HepG2 (cell line): ENCODE measurements around the gene E2F3. TPM values are rescaled to one million over a fixed set of nuclear protein-coding genes. Genes with fewer than 3 reads are reported as not detected.

Experiments
- ATAC-seq: fragments of 200-7000 bp; cut with Tn5 transposase; 3 replicates; pipeline ENCODE4 v1.9.1; 2020; ENCODE audit warnings: mild to moderate bottlenecking, moderate library complexity
- BruUV-seq: library from RNA; stranded (reverse); fragments of 400-500 nt; replicated peaks from 2 replicates; lab custom pipeline; 2021; lab: Mats Ljungman, UMichigan
- CTCF ChIA-PET: fragments of 300-600 bp; formaldehyde crosslinking; extraction: SDS; loops from one replicate; lab custom pipeline; 2021; ENCODE audit warnings: low total read pairs, inconsistent platforms, low intra/inter-chr PET ratio; lab: Yijun Ruan, JAX
- POLR2A ChIA-PET: fragments of 350-600 bp; sonication (Branson Sonifier 250); formaldehyde crosslinking; loops from one replicate; lab custom pipeline; 2020; ENCODE audit warnings: antibody characterized with exemption, inconsistent platforms; lab: Yijun Ruan, JAX
- DNase-seq: peaks from one replicate; pipeline ENCODE4 v3.0.0-alpha.2; 2015; ENCODE audit warnings: low spot score
- FAIRE-seq: peaks from 3 replicates; lab custom pipeline; 2011; peaks lifted over from hg19 to GRCh38; lab: Jason Lieb, UNC
- H2AFZ ChIP-seq: one replicate; pipeline ENCODE4 v1.6.1; 2011; ENCODE audit warnings: low read length, inconsistent platforms
- H3K27ac ChIP-seq: fragments of 300-600 bp; 3 replicates; pipeline ENCODE4 v1.8.0; 2011; ENCODE audit warnings: mixed run types, mild to moderate bottlenecking, mixed read lengths, low read length, inconsistent platforms; ENCODE audit not compliant: insufficient read depth; ENCODE audit errors: extremely low read length
- H3K27me3 ChIP-seq, 2 experiments: fragments of 200-600 bp in 1 of 2; 2 replicates in 1 of 2; 3 replicates in 1 of 2; pipeline versions ENCODE4 v1.6.0 to v1.8.0; 2011; ENCODE audit warnings: low read length in 2 of 2, mild to moderate bottlenecking in 2 of 2, moderate library complexity in 2 of 2, inconsistent platforms in 1 of 2; ENCODE audit not compliant: insufficient read depth in 2 of 2, control insufficient read depth in 1 of 2
- H3K36me3 ChIP-seq, 2 experiments: fragments of 200-600 bp in 1 of 2; replicated peaks in 1 of 2; 2 replicates in 1 of 2; 3 replicates in 1 of 2; pipeline versions ENCODE4 v1.5.1 to v1.8.0; 2011; ENCODE audit warnings: low read length in 2 of 2, inconsistent platforms in 1 of 2; ENCODE audit not compliant: insufficient read depth in 2 of 2, control insufficient read depth in 1 of 2
- H3K4me1 ChIP-seq: 2 replicates; pipeline ENCODE4 v1.5.1; 2012; ENCODE audit warnings: low read length, inconsistent platforms; ENCODE audit not compliant: insufficient read depth
- H3K4me2 ChIP-seq: 2 replicates; pipeline ENCODE4 v1.6.0; 2011; ENCODE audit warnings: low read depth, low read length, inconsistent platforms
- H3K4me3 ChIP-seq, 3 experiments: fragments of 200-600 bp in 1 of 3; sonication (generic), shearing (Covaris generic) in 1 of 3; replicated peaks in 1 of 3; 2 replicates each; pipeline ENCODE4 v1.5.1; 2011 to 2016; ENCODE audit warnings: low read length in 3 of 3, inconsistent platforms in 2 of 3, low read depth in 2 of 3, mild to moderate bottlenecking in 2 of 3, control low read depth in 1 of 3, mixed read lengths in 1 of 3; ENCODE audit not compliant: insufficient read depth in 1 of 3
- H3K79me2 ChIP-seq: one replicate; pipeline ENCODE4 v1.6.1; 2011; ENCODE audit warnings: low read length, inconsistent platforms; ENCODE audit not compliant: insufficient read depth
- H3K9ac ChIP-seq: 2 replicates; pipeline ENCODE4 v1.6.0; 2011; ENCODE audit warnings: mild to moderate bottlenecking, low read depth, low read length, inconsistent platforms; ENCODE audit not compliant: insufficient read depth
- H3K9me3 ChIP-seq: 2 replicates; pipeline ENCODE4 v1.5.1; 2012; ENCODE audit warnings: mild to moderate bottlenecking, low read length
- H4K20me1 ChIP-seq: 2 replicates; pipeline ENCODE4 v1.6.0; 2011; ENCODE audit warnings: inconsistent platforms, mild to moderate bottlenecking, low read length, moderate library complexity; ENCODE audit not compliant: insufficient read depth
- GATAD1 ChIP-seq: IDR thresholded peaks from 2 replicates; pipeline ENCODE4 v1.6.1; 2016; ENCODE audit warnings: missing genetic modification reagents, missing compliant biosample characterization
- GPN1 ChIP-seq: sonication (generic); formaldehyde crosslinking; IDR thresholded peaks from 2 replicates; pipeline ENCODE4 v1.5.1; 2020; ENCODE audit warnings: missing genetic modification reagents, borderline replicate concordance
- HNF4G ChIP-seq, 2 experiments: sonication (generic) in 1 of 2; formaldehyde crosslinking in 1 of 2; IDR thresholded peaks; 2 replicates each; pipeline versions ENCODE4 v1.4.0 to v1.6.1; 2011 to 2020; ENCODE audit warnings: borderline replicate concordance in 2 of 2, low read depth in 2 of 2, mild to moderate bottlenecking in 2 of 2, low read length in 1 of 2, missing genetic modification reagents in 1 of 2, moderate library complexity in 1 of 2
- HNRNPUL1 ChIP-seq: fragments of 200-400 bp; formaldehyde crosslinking; IDR thresholded peaks from 2 replicates; pipeline ENCODE4 v1.6.1; 2017; ENCODE audit warnings: low read depth, mild to moderate bottlenecking, low read length, moderate library complexity
- KLF9 ChIP-seq: IDR thresholded peaks from 2 replicates; pipeline ENCODE4 v1.6.1; 2016; ENCODE audit warnings: low read depth
- NFAT5 ChIP-seq: sonication (generic); formaldehyde crosslinking; IDR thresholded peaks from 2 replicates; pipeline ENCODE4 v1.4.0; 2020; ENCODE audit warnings: missing genetic modification reagents
- PRMT3 ChIP-seq: sonication (generic); formaldehyde crosslinking; IDR thresholded peaks from 2 replicates; pipeline ENCODE4 v1.8.1; 2022; ENCODE audit warnings: low read depth, mild to moderate bottlenecking, moderate library complexity, missing genetic modification reagents, borderline replicate concordance
- PTBP1 ChIP-seq: fragments of 200-400 bp; formaldehyde crosslinking; IDR thresholded peaks from 2 replicates; pipeline ENCODE4 v1.6.1; 2018; ENCODE audit warnings: low read length, low read depth; ENCODE audit not compliant: poor library complexity, severe bottlenecking
- SPEN ChIP-seq: sonication (generic); formaldehyde crosslinking; IDR thresholded peaks from 2 replicates; pipeline ENCODE4 v1.5.1; 2020; ENCODE audit warnings: low read depth, mild to moderate bottlenecking, missing genetic modification reagents
- TRIM24 ChIP-seq: sonication (generic); formaldehyde crosslinking; IDR thresholded peaks from 2 replicates; pipeline ENCODE4 v1.8.0; 2022; ENCODE audit warnings: mild to moderate bottlenecking, missing genetic modification reagents
- ZBTB20 ChIP-seq: sonication (generic); formaldehyde crosslinking; IDR thresholded peaks from 2 replicates; pipeline ENCODE4 v1.8.1; 2023; ENCODE audit warnings: missing genetic modification reagents, low read depth, mild to moderate bottlenecking, borderline replicate concordance
- ZNF674 ChIP-seq: sonication (generic); formaldehyde crosslinking; IDR thresholded peaks from 2 replicates; pipeline ENCODE4 v1.5.0; 2020; ENCODE audit warnings: low read depth, mild to moderate bottlenecking, missing genetic modification reagents
- WGBS: methylation state at CpG from one replicate; pipeline ENCODE4 v1.1.6; 2017; ENCODE audit warnings: low lambda C conversion rate; 5-methylcytosine and 5-hydroxymethylcytosine counted together
- in situ Hi-C: cut with HindIII; loops from 2 replicates; pipeline ENCODE4 v1.10.0; 2017; ENCODE audit warnings: low pct_unique_long_range_greater_than_20kb; ENCODE audit not compliant: extremely low pct_ligation_motif_present
- intact Hi-C: fragments of 100-400 bp; cut with micrococcal nuclease; formaldehyde crosslinking; loops from one replicate; pipeline ENCODE4 v1.10.0; 2022; ENCODE audit not compliant: unreplicated experiment
- polyA plus RNA-seq, 8 experiments: library from polyadenylated mRNA; depleted of rRNA in 3 of 8; stranded (reverse) in 7 of 8; unstranded in 1 of 8; fragments of >200 nt; fragmentation: Illumina TruSeq in 4 of 8; extraction: Trizol in 4 of 8; gene quantifications; 2 replicates each; pipeline versions ENCODE4 v1.2.1 to v1.2.3, GENCODE V29; 2011 to 2016; ENCODE audit warnings: low read depth in 4 of 8, missing spikeins in 1 of 8, mixed read lengths in 1 of 8; ENCODE audit not compliant: insufficient read depth in 1 of 8
- total RNA-seq, 5 experiments: library from RNA; depleted of rRNA; stranded (reverse); fragments of >200 nt; fragmentation: Illumina TruSeq; extraction: Trizol; gene quantifications; 2 replicates each; pipeline ENCODE4 v1.2.3, GENCODE V29; 2016; ENCODE audit warnings: low read depth in 1 of 5
- TF ChIP-seq, protein P1 (sequence below): sonication (generic); formaldehyde crosslinking; IDR thresholded peaks from 2 replicates; pipeline ENCODE4 v1.8.0; 2022; ENCODE audit warnings: mild to moderate bottlenecking, missing genetic modification reagents, moderate library complexity

E2F3 gene
- total and polyA plus RNA-seq, 2 of the 13 experiments (the other 11 are each of a cell fraction or from before 2014, with no cell fraction given): 8.5 to 12.7 TPM

GRCh38 chr6:20401205-20402091 lies at the start of gene E2F3 (continued):
- TF ChIP-seq GATAD1 (CRISPR knock-in tag) (peak; percentile 36), ZBTB20 (CRISPR knock-in tag) (no peak), HNF4G (IDR thresholded peaks at IDR 0.05; ENCODE audit: borderline replicate concordance, low read depth, low read length) (no peak), HNF4G (CRISPR knock-in tag; IDR thresholded peaks at IDR 0.05; ENCODE audit: borderline replicate concordance, low read depth) (no peak)
- TF ChIP-seq, all 625 proteins: peak for 383

DNA sequence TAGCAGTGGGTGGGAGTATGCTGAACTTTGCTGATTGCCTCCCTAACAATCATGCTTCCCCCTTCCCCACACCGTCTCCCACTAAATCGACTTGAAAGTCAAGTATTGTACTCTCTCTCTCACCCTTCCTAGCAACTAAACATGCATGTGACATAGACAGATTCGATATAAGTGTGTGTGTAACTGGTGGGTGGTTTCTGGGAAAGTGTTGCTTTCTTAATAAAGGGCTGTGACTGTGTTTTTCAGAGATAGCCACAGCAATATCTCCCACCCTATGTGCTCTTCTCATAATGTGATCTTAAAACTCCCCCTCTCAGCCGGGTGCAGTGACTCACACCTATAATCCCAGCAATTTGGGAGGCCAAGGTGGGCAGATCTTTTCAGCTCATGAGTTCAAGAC lies 49.3 kb upstream of the E2F3 start:
- H3K79me2 ChIP-seq: no peaks in the 10 kb centered on the region
- TF ChIP-seq PTBP1 (no peak), GPN1 (no peak), SPEN (no peak), ZBTB20 (CRISPR knock-in tag) (no peak), KLF9 (CRISPR knock-in tag) (no peak), ZNF674 (CRISPR knock-in tag) (no peak), NFAT5 (no peak), HNRNPUL1 (no peak), TRIM24 (CRISPR knock-in tag) (no peak), PRMT3 (CRISPR knock-in tag) (no peak)
- TF ChIP-seq, protein P1, sequence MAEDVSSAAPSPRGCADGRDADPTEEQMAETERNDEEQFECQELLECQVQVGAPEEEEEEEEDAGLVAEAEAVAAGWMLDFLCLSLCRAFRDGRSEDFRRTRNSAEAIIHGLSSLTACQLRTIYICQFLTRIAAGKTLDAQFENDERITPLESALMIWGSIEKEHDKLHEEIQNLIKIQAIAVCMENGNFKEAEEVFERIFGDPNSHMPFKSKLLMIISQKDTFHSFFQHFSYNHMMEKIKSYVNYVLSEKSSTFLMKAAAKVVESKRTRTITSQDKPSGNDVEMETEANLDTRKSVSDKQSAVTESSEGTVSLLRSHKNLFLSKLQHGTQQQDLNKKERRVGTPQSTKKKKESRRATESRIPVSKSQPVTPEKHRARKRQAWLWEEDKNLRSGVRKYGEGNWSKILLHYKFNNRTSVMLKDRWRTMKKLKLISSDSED (CRISPR knock-in tag): no peak
- TF ChIP-seq, all 625 proteins: peak for 0
- 22% methylated on average over 4 of the region's 4 CpGs for WGBS
- Histone ChIP-seq H3K9ac (no peak overlapping the region), H2AFZ (no peak overlapping the region), H3K27ac (no peak overlapping the region), H3K9me3 (peaks cover 7% of the 10 kb centered on the region), H3K4me2 (no peak overlapping the region), H3K36me3 (no peaks in the 10 kb centered on the region), H3K27me3 (0 out of 5 replicates have a peak, but pooled peaks cover 0 to 1% of the 10 kb centered on the region in 2 experiments), H4K20me1 (no peaks in the 10 kb centered on the region), H3K4me1 (no peaks in the 10 kb centered on the region), H3K4me3 (no peak overlapping the region)
- intact Hi-C loops: no loop called here
- POLR2A ChIA-PET: no interaction called here
- ATAC-seq (no peak), DNase-seq (no peak), FAIRE-seq (no peak)
- CTCF ChIA-PET: no interaction called here
- no TSS peak for BruUV-seq
- in situ Hi-C loops: no loop called here
